Stimulated activated naive B cell treated with anti-CD40 and anti-IgM and Interleukin-4, amounts not matched to agents 10 μg/mL and 1 μg/mL and 100 μg/mL, for 72 hours (primary cell): ENCODE data around the gene SRXN1.

Source experiments
- ATAC-seq, 2 donors: fragments of 150-1000 bp; cut with Tn5 transposase; replicated peaks; 2 replicates each; pipeline ENCODE4 v1.10.0; 2021; ENCODE audit warnings: moderate library complexity in 1 of 2
- DNase-seq: peaks from one replicate; pipeline ENCODE4 v3.0.0; 2021
- H3K27ac Mint-ChIP-seq: one replicate; pipeline ENCODE4 v1.8.0; 2022; ENCODE audit warnings: mild to moderate bottlenecking, mixed read lengths
- H3K27me3 Mint-ChIP-seq, 2 donors: one replicate each; pipeline ENCODE4 v1.8.0; 2022; ENCODE audit warnings: mixed read lengths in 2 of 2
- H3K36me3 Mint-ChIP-seq, 2 donors: one replicate each; pipeline ENCODE4 v1.8.0; 2022; ENCODE audit warnings: mixed read lengths in 2 of 2, mild to moderate bottlenecking in 1 of 2
- H3K4me1 Mint-ChIP-seq, 2 donors: one replicate each; pipeline ENCODE4 v1.8.0; 2022; ENCODE audit warnings: mixed read lengths in 2 of 2, mild to moderate bottlenecking in 1 of 2
- H3K4me3 Mint-ChIP-seq, 2 donors: one replicate each; pipeline ENCODE4 v1.8.0; 2022; ENCODE audit warnings: mild to moderate bottlenecking in 2 of 2, mixed read lengths in 2 of 2, moderate library complexity in 1 of 2
- H3K9me3 Mint-ChIP-seq, 2 donors: one replicate each; pipeline ENCODE4 v1.8.0; 2022; ENCODE audit warnings: mixed read lengths in 2 of 2, mild to moderate bottlenecking in 1 of 2

Gene SRXN1

DNA sequence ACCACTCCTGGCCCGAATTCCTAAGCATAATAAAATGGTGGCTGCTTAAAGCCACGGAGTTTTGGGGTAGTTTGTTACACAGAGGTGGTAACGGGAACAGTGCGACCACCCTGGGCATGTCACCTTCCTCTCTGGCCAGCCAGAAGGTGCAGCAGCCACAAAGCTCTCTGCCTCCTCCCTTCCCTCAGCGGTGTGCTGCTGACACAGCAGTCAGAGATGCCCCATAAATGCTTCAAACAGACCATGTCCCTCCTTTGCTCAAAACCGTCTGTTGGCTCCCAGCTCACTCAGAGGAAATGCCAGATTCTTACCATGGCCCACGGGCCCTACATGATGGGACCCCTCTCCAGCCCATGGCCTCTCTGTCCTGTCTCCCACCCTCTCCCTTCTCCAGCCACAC, 30.8 kb downstream of the SRXN1 start:
- ATAC-seq = no peak
- Mint-ChIP-seq H3K36me3 (peaks cover 2 to 4% of the 10 kb centered on the region in 2 donors), H3K27ac (no peak overlapping the region)

DNA sequence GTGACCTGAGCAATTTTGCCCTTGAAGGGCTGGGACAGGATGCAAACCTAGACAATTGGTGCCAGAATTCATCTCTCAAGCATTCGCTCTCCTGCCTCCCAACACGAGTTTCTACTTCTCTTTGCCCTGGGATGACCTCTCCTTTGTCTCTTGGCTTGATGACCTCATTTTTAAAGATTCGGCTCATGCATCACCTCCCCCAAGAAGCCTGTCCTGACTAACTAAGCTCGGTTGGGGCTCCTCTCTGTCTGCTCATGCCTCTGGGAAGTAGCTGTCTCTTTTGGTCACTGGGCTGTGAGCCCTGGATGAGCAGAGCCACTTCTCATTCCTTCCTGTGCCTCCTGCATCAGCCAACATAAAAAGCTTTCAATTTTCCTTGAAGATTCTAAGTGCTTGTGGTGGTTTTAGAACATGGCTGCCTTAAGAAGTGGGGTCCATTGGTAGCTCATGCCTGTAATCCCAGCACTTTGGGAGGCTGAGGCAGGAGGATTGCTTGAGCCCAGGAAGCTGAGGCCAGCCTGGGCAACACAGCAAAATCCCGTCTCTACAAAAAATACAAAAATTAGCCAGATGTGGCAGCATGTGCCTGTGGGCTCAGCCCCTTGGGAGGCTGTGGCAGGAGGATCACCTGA, 31.8 kb downstream of the SRXN1 start:
- DNase-seq (no peak), ATAC-seq (no peak)
- H3K27me3 Mint-ChIP-seq = peaks cover 55 to 63% of the 10 kb centered on the region in 2 donors
- peaks cover 2 to 4% of the 10 kb centered on the region in 2 donors for H3K36me3 Mint-ChIP-seq
- H3K4me3 Mint-ChIP-seq = no peak overlapping the region
- H3K4me1 Mint-ChIP-seq = no peaks in the 10 kb centered on the region
- peaks cover 8 to 15% of the 10 kb centered on the region in 2 donors for H3K9me3 Mint-ChIP-seq
- no peak overlapping the region for H3K27ac Mint-ChIP-seq

More for the DNA sequence above, 30.8 kb downstream of the SRXN1 start:
- Mint-ChIP-seq H3K4me3 (no peak overlapping the region), H3K9me3 (peaks cover 8 to 15% of the 10 kb centered on the region in 2 donors), H3K4me1 (no peaks in the 10 kb centered on the region), H3K27me3 (peaks cover 55 to 63% of the 10 kb centered on the region in 2 donors)
- no peak for DNase-seq

DNA sequence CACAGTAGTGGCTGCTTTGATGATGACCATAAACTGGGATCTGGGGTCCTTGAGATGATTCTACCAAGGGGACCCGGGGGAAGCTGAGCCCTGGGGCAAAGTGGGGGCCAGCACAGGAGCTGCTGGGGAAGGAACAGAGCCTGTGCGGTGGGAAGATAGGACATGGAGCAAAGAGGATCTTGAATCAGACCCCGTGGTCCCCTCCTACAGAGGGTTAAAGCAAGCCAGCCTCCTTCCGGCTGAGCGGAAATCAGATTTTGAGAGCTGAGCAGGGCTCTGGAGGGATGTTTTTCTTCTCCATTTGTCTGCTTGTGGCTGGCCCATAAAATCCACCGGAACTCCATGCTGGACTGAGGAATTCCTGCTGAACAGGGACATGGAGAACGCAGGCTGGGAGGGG, 32.8 kb downstream of the SRXN1 start:
- H3K4me1 Mint-ChIP-seq = peaks cover 2 to 6% of the 10 kb centered on the region in 2 donors
- DNase-seq (no peak), ATAC-seq (no peak)
- H3K9me3 Mint-ChIP-seq = peaks cover 6 to 15% of the 10 kb centered on the region in 2 donors
- H3K36me3 Mint-ChIP-seq = peaks cover 2 to 4% of the 10 kb centered on the region in 2 donors
- no peak overlapping the region for H3K4me3 Mint-ChIP-seq
- H3K27me3 Mint-ChIP-seq = peaks cover 55 to 68% of the 10 kb centered on the region in 2 donors
- H3K27ac Mint-ChIP-seq = no peak overlapping the region

DNA sequence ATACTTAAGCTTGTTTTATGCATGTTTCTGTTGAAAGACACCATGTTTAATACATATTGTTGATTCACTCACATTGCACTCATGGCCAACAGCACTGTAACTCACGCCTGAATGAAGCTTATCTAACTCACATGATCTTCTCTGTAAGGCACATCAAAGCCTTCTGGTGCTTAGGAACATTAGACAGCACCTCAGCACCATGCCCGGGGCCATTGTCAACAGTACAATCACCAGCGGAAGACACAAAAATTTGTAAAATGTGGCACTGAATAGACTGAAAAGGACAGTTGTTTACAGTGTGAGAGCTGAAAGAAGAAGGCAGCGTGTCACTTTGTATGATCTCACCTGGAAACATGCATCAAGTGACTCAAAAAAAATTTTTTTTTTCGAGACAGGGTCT, 34.0 kb downstream of the SRXN1 start:
- Mint-ChIP-seq H3K27me3 (peaks cover 54 to 77% of the 10 kb centered on the region in 2 donors), H3K4me3 (no peak overlapping the region), H3K36me3 (peaks cover 2 to 4% of the 10 kb centered on the region in 2 donors), H3K4me1 (peaks cover 2 to 6% of the 10 kb centered on the region in 2 donors), H3K27ac (no peak overlapping the region), H3K9me3 (peaks cover 6 to 10% of the 10 kb centered on the region in 2 donors)
- ATAC-seq (no peak), DNase-seq (no peak)

DNA sequence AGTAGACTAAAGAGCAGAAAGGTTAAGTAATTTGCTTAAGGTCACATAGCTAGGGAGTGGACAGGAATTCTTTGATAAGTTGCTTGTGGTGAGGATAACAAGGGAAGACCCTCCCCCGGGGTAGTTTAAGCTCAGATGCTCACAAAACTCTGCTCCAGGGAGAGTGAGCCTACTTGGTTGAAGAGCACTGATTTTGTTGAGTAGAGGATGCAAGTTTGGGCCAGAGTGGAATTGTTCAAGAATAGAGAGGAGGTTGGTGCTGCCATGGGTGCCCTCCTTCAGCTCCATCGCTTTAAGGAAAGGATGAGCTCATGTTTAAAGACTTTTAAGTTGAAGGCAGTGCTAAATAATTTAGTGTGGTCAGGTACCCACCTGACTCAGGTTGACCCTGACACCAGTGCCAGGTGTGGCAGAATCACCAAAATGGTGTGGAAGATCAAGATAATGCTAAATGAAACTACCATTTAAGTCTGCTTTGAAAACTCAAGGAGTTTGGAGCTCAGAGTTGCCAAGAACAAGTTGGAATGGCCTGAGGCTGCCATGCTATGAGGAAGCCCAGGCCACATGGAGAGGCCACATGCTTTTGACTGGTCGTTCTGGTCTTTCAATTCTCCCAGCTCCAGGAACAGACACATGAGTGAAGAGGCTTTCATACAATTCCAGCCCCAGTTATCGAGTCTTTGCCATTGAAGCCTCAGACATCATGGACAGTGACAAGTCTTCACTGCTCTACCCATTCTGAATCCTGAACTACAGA, 34.9 kb downstream of the SRXN1 start:
- Mint-ChIP-seq H3K4me3 (no peak overlapping the region), H3K4me1 (peaks cover 2 to 6% of the 10 kb centered on the region in 2 donors), H3K27me3 (peaks cover 59 to 82% of the 10 kb centered on the region in 2 donors), H3K9me3 (peaks cover 6 to 10% of the 10 kb centered on the region in 2 donors), H3K36me3 (peaks cover 2 to 4% of the 10 kb centered on the region in 2 donors), H3K27ac (no peak overlapping the region)
- no peak for ATAC-seq
- no peak for DNase-seq

DNA sequence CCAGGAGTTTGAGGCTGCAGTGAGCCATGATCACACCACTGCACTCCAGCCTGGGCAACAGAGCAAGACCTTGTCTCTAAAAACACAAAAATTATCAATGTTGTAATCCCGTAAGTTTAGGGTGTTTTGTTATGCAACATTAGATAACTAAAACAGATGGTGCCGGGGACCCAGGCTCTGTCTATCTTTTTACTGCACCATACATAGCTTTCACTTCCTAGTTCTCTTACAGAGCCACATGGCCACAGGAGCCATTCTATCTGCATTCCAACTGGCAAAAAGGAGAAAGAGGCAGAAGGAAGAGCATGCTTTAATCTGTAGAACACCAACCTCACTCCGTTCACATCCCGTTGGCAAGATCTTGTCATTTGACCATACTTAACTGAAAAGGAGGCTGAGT, 37.5 kb downstream of the SRXN1 start:
- Mint-ChIP-seq H3K36me3 (peaks cover 2 to 4% of the 10 kb centered on the region in 2 donors), H3K4me3 (no peak overlapping the region), H3K27me3 (peaks cover 57 to 81% of the 10 kb centered on the region in 2 donors), H3K9me3 (peaks cover 6 to 10% of the 10 kb centered on the region in 2 donors), H3K27ac (no peak overlapping the region), H3K4me1 (peaks cover 5 to 16% of the 10 kb centered on the region in 2 donors)
- ATAC-seq (no peak), DNase-seq (no peak)

DNA sequence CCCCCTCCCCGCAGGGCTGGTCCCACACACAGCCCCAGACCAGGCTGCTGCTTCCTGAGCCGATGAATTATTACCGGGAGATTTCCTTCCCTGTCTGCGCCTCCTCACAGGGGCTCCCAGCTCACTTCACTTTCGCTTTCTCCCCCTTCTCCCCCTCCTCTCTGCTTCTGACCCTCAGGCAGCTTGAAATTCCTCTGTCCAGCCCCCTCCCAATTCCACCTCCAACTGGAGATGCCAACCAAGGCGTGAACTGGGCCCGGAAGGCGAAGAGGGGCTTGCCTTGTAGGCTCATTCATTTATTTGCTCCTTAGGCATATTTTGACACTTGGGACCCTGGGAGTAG, 41.2 kb downstream of the SRXN1 start:
- Mint-ChIP-seq H3K36me3 (no peaks in the 10 kb centered on the region), H3K4me3 (no peak overlapping the region), H3K27ac (no peak overlapping the region), H3K27me3 (peaks cover 52 to 72% of the 10 kb centered on the region in 2 donors), H3K9me3 (no peaks in the 10 kb centered on the region), H3K4me1 (peaks cover 5 to 16% of the 10 kb centered on the region in 2 donors)
- no peak for DNase-seq
- ATAC-seq = no peak

DNA sequence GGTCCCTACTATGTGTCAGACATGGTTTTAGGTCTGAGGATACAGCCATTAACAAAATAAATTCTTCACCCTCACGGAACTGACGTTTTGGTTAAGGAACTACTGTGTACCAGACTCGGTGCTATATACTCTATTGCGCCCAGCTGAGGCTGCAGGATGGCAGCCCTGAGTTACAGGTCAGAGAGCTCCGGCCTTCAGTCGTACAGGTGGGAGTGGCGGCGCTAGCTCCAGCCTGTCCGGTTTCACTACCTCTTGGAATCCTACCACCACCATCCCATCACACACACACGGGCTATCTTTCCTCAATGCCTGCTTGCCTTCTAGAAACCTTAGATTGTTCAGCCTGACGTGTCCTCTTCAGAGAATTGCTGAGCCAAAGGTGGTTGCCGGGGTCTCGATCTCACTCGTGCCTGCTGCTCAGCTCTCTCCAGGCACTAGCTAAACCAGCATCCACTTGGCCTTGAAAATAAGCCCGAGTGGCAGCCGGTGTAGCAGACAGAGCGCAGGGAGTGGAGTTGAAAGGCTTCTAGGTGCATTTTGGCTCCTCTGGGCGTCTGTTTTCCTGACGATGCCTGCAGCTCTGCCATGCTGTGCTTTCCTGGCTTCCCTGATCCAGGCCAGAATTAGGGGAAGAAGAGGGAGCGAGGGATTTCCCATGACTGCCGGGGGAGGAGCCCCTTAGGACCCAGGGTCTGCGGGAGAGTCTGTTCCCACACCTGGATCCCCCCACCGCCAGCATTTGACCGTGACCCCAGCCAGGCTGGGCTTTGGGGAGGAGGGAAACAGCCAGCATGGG, 41.8 kb downstream of the SRXN1 start:
- DNase-seq (no peak), ATAC-seq (no peak)
- peak overlapping the region in 1 of 2 donors; percentile 29 for H3K4me3 Mint-ChIP-seq
- no peaks in the 10 kb centered on the region for H3K9me3 Mint-ChIP-seq
- H3K36me3 Mint-ChIP-seq = no peaks in the 10 kb centered on the region
- H3K27me3 Mint-ChIP-seq = peaks cover 52 to 74% of the 10 kb centered on the region in 2 donors
- H3K4me1 Mint-ChIP-seq = peaks cover 5 to 16% of the 10 kb centered on the region in 2 donors
- no peak overlapping the region for H3K27ac Mint-ChIP-seq

DNA sequence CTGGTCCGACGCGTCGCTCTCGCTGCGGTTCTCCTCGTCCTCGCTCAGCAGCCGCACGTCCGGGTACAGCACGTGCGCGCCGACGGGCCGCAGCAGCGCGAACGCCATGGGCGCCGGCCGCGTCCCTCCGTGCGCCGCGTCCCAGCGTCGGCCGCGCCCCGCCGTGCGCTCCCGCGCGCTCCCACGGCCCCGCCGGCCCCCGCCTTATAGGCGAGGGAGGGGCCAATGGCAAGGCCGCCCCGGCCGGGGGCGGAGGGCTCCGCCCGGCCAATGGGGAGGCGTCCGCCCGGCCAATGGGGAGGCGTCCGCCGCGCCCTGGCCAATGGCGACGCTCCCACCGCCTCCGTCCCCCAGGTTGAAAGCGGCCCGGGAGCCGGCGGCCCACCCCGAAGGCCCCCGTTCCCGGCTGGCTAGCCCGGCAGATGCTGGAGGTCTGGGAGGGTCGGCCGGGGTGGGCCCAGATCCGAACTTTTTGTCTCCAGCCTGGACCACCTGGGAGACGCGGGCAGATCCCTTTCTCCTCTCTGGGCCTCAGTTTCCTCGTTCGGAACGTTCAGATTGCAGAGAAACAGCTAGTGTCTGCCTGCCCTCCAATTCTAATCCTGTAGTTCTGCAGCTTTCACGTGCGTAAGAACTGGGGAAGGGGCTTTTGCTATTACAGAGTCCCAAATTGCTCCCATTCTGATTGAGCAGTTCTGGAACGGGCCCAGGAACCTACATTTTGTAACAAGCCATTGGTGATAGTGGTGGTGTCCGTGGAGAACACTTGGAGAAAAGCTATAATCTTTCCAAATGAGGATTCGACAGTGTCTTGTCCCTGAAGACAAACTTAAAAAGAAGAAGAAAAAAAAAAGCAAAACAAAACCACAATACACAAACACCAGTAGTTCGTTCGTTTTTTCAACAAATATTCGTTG, 42.6 kb downstream of the SRXN1 start, which contains the start of gene TCF15:
Gene TCF15 (minus strand): TSS at position 180 of the 917 bp plus-strand sequence. CDS start 72 bp downstream, at position 108.
- H3K27me3 Mint-ChIP-seq = peaks cover 61 to 77% of the 10 kb centered on the region in 2 donors
- no peak for DNase-seq
- no peaks in the 10 kb centered on the region for H3K9me3 Mint-ChIP-seq
- no peak within 1 kb of the TSS for H3K4me3 Mint-ChIP-seq
- H3K27ac Mint-ChIP-seq = no peak within 1 kb of the TSS
- H3K4me1 Mint-ChIP-seq = peaks cover 2 to 10% of the 10 kb centered on the region in 2 donors
- H3K36me3 Mint-ChIP-seq = no peaks in the 10 kb centered on the region
- peak in 1 of 2 donors; percentile 48 for ATAC-seq

DNA sequence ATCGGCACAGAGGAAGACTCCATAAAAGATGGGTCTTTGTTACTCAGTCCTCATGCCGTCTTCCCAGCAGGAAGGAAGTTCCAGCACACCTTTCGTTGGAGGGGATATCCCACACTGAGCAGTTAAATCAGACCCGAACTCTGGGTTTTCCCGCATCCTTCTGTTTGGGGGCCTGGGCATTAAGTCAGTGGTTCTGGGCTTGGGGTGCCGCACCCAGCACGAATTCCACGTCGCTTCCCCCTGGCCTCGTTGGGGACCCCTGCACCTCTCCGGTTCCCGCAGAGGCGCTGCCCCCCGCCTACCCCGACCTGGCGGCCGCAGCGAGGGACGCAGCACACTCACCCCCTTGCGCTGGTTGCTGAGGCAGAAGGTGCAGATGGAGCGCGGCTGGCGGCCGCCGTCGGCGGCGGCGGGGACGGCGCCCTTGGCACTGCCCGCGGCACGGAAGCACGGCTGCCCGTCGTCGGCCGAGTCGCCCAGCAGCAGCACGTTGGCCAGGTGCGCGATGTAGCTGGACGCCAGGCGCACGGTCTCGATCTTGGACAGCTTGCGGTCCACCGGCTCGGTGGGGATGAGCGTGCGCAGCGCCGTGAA, 43.5 kb downstream of the SRXN1 start:
- Mint-ChIP-seq H3K4me1 (peaks cover 2 to 10% of the 10 kb centered on the region in 2 donors), H3K9me3 (no peaks in the 10 kb centered on the region), H3K27ac (no peak overlapping the region), H3K4me3 (no peak overlapping the region), H3K27me3 (peaks cover 62 to 79% of the 10 kb centered on the region in 2 donors), H3K36me3 (no peaks in the 10 kb centered on the region)
- DNase-seq (no peak), ATAC-seq (no peak)

DNA sequence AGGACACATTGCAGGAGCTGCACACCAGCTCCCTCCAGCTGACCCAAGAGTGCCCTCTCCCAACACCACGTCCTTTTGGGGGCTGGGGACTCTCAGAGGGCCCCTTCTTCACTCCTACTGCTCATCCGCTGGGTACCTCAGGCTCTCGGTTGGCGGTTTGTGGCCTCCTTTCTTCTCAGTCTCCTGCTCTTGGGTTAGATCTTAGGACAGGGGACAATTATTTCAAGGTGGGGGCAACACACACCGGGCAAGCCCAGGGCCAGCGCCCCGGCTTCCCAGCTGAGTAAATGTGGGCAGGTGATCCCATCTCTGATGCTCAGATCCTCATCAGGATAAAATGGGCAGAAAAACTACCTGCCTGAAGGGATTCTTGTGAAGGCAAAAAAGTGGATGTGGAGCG, 44.0 kb downstream of the SRXN1 start:
- Mint-ChIP-seq H3K36me3 (no peaks in the 10 kb centered on the region), H3K27ac (no peak overlapping the region), H3K27me3 (peaks cover 60 to 81% of the 10 kb centered on the region in 2 donors), H3K4me3 (no peak overlapping the region), H3K9me3 (no peaks in the 10 kb centered on the region), H3K4me1 (peaks cover 2 to 10% of the 10 kb centered on the region in 2 donors)
- no peak for DNase-seq
- ATAC-seq = no peak

DNA sequence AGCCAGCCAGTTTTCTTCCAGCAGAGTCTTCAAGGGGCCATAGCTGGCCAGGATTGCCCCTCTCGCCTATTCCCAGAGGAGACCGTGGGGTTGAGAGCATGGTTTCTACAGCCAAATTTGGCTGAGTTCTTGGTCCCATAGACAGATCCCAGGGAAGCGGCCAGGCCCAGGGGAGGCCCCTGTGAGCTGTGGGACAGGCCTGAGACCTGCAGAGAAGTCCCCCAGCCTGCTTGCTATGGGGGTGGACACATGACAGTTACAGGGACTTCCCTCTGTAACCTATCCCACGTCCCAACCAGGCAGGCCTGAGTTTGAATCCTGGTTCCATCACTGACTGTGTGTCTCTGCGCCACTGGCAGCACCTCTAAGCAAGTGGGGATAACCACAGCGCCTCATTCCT, 45.5 kb downstream of the SRXN1 start:
- H3K36me3 Mint-ChIP-seq = no peaks in the 10 kb centered on the region
- no peak overlapping the region for H3K27ac Mint-ChIP-seq
- peaks cover 51 to 67% of the 10 kb centered on the region in 2 donors for H3K27me3 Mint-ChIP-seq
- peak in 1 of 2 donors; percentile 36 for ATAC-seq
- H3K4me3 Mint-ChIP-seq = no peak overlapping the region
- H3K9me3 Mint-ChIP-seq = no peaks in the 10 kb centered on the region
- no peak for DNase-seq
- peaks cover 2 to 10% of the 10 kb centered on the region in 2 donors for H3K4me1 Mint-ChIP-seq

DNA sequence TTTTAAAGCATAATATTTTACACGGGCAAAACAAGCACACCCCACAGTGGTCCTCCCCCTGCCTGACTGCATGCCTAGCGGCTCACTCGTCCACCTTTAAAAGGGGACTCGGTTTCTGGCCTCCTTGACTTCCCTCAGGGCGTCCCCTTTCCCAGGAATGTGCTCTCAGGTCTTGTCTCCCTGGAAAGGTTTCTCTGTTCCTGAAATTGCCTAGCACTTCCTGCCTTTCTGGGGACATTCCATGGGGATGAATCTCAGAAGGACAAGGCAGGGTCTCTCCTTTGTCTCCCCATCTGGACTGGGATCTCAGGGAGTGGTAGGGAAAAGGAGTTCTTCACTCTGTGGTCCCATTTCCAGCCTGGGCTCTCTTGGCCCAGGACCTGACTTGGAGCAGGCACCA, 47.8 kb downstream of the SRXN1 start:
- no peak for ATAC-seq

More for the DNA sequence above, 47.8 kb downstream of the SRXN1 start:
- no peaks in the 10 kb centered on the region for H3K4me1 Mint-ChIP-seq
- no peaks in the 10 kb centered on the region for H3K9me3 Mint-ChIP-seq
- no peak overlapping the region for H3K27ac Mint-ChIP-seq
- DNase-seq = no peak
- no peaks in the 10 kb centered on the region for H3K36me3 Mint-ChIP-seq
- no peak overlapping the region for H3K4me3 Mint-ChIP-seq
- peaks cover 35 to 48% of the 10 kb centered on the region in 2 donors for H3K27me3 Mint-ChIP-seq
